Muscle layer of duodenum (tissue), 2 donors: ENCODE measurements around the gene NLGN1.
A peak's percentile ranks its signal among the peaks of the same experiment; 100 is the strongest.
"Not testable (repeated sequence)": the region's sequence is repeated elsewhere in the genome, so short reads cannot be mapped to it uniquely, and the experiment has no call there.

Source experiments
- H3K27ac ChIP-seq: one replicate; pipeline ENCODE4 v1.7.0; 2013; ENCODE audit warnings: mild to moderate bottlenecking, low read length
- H3K27me3 ChIP-seq: one replicate; pipeline ENCODE4 v1.7.0; 2013; ENCODE audit warnings: low read depth, mild to moderate bottlenecking, control low read depth, low read length
- H3K36me3 ChIP-seq, 2 donors: one replicate each; pipeline ENCODE4 v1.7.0; 2013; ENCODE audit warnings: low read length in 2 of 2, control low read depth in 1 of 2, mild to moderate bottlenecking in 1 of 2; ENCODE audit not compliant: insufficient read depth in 2 of 2, control insufficient read depth in 1 of 2
- H3K4me1 ChIP-seq, 2 donors: one replicate each; pipeline ENCODE4 v1.7.0; 2013; ENCODE audit warnings: low read length in 2 of 2, mild to moderate bottlenecking in 2 of 2, control low read depth in 1 of 2, moderate library complexity in 1 of 2; ENCODE audit not compliant: insufficient read depth in 2 of 2, control insufficient read depth in 1 of 2
- H3K4me3 ChIP-seq, 2 donors: one replicate each; pipeline ENCODE4 v1.7.0; 2013; ENCODE audit warnings: low read length in 2 of 2, low read depth in 1 of 2, mild to moderate bottlenecking in 1 of 2
- H3K9me3 ChIP-seq, 2 donors: one replicate each; pipeline ENCODE4 v1.7.0; 2013; ENCODE audit warnings: low read length in 2 of 2, control low read depth in 1 of 2, mild to moderate bottlenecking in 1 of 2; ENCODE audit not compliant: control insufficient read depth in 1 of 2
- donor health status: healthy.

NLGN1 gene

GRCh38 chr3:173567997-173568396, 170.5 kb downstream of the NLGN1 start:
- H3K36me3 ChIP-seq = no peaks in the 10 kb centered on the region
- no peaks in the 10 kb centered on the region for H3K4me1 ChIP-seq
- H3K4me3 ChIP-seq = no peak overlapping the region
- H3K9me3 ChIP-seq = no peaks in the 10 kb centered on the region
- no peaks in the 10 kb centered on the region for H3K27me3 ChIP-seq
- no peak overlapping the region for H3K27ac ChIP-seq

DNA sequence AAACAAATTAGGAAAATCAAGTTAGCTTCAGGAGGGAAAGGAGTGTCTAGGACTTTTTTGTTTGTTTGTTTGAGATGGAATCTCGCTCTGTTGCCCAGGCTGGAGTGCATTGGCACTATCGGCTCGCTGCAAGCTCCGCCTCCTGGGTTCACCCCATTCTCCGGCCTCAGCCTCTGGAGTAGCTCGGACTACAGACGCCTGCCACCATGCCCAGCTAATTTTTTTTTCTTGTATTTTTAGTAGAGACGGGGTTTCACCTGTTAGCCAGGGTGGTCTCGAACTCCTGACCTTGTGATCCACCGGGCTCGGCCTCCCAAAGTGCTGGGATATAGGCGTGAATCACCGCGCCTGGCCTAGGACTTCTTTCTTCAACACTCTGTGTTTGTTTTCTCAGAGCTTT, 171.1 kb downstream of the NLGN1 start:
- Histone ChIP-seq H3K27ac (no peak overlapping the region), H3K36me3 (no peaks in the 10 kb centered on the region), H3K27me3 (no peaks in the 10 kb centered on the region), H3K4me3 (no peak overlapping the region), H3K9me3 (no peaks in the 10 kb centered on the region), H3K4me1 (no peaks in the 10 kb centered on the region)

- no peak overlapping the region for H3K4me3 ChIP-seq
- H3K27ac ChIP-seq = no peak overlapping the region
- no peaks in the 10 kb centered on the region for H3K27me3 ChIP-seq
- no peaks in the 10 kb centered on the region for H3K9me3 ChIP-seq
- no peaks in the 10 kb centered on the region for H3K36me3 ChIP-seq
- H3K4me1 ChIP-seq = no peaks in the 10 kb centered on the region
These were observed 186.0 kb downstream of the NLGN1 start for GRCh38 chr3:173583496-173583895.

DNA sequence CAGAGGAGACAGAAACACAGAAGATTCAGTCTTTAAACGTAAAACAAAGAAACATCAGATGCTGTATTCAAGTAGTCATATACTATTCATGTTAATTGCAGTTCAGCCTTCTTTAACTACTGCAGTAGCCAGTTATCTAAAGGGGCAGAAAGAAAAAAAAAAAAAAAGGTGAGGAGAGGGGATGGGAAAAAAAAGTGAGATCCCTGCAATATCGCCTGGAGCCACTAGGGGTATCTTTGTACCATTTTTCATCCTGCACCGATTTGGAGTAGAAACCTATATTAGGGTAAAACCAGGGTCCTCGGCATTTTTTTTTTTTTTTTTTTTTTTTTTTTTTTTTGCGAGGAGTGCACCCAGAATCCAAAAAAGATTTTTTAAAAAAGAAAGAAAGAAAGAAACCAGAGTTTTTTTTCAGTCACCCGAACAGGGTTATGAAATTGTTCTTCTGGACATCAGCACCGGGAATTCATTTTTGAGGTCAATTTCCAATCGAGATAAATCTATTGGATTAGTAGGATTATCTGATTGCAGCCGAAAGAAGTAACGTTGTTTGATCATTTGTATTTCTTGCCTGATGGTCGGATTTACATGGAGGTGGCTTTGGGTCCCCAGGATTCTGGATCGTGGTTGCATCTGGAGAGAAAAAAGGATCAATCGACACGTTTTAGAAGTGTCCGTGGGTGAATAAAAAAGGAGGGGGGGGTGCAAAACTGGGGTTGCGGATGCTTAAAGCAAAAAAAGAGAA, 186.7 kb downstream of the NLGN1 start:
- Histone ChIP-seq H3K27ac (no peak overlapping the region), H3K36me3 (no peaks in the 10 kb centered on the region), H3K9me3 (no peaks in the 10 kb centered on the region), H3K4me3 (peak overlapping the region; percentile 68 to 77), H3K27me3 (no peaks in the 10 kb centered on the region), H3K4me1 (no peaks in the 10 kb centered on the region)

- Histone ChIP-seq H3K9me3 (no peaks in the 10 kb centered on the region), H3K4me1 (no peaks in the 10 kb centered on the region), H3K27me3 (no peaks in the 10 kb centered on the region), H3K27ac (no peak overlapping the region), H3K4me3 (peak overlapping the region; percentile 68 to 77), H3K36me3 (no peaks in the 10 kb centered on the region)
These were observed 187.6 kb downstream of the NLGN1 start for GRCh38 chr3:173584838-173585831.

DNA sequence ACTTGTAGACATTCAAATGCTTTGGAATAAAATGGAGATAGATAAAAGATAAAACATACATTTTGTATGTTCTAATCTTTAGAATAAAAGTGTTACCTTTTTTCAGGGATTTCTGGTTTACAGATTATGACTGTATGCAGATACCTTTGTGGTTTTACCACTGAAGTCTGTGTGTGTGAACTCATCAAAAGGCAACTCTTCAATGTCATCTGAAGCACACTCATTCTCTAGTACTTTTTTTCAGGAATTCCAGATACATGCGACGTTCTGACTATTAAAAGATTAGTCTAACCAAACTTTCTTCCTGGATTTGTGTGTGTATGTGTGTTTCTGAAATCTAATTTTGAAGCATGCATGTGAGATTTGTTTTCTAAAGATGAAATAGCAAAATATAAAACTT, 188.6 kb downstream of the NLGN1 start:
- Histone ChIP-seq H3K27ac (no peak overlapping the region), H3K4me3 (no peak overlapping the region), H3K36me3 (no peaks in the 10 kb centered on the region), H3K9me3 (no peaks in the 10 kb centered on the region), H3K4me1 (no peaks in the 10 kb centered on the region), H3K27me3 (no peaks in the 10 kb centered on the region)

- Histone ChIP-seq H3K9me3 (no peaks in the 10 kb centered on the region), H3K4me1 (no peaks in the 10 kb centered on the region), H3K4me3 (no peak overlapping the region), H3K27me3 (no peaks in the 10 kb centered on the region), H3K36me3 (no peaks in the 10 kb centered on the region), H3K27ac (no peak overlapping the region)
These were observed 189.5 kb downstream of the NLGN1 start for GRCh38 chr3:173587055-173587454.

DNA sequence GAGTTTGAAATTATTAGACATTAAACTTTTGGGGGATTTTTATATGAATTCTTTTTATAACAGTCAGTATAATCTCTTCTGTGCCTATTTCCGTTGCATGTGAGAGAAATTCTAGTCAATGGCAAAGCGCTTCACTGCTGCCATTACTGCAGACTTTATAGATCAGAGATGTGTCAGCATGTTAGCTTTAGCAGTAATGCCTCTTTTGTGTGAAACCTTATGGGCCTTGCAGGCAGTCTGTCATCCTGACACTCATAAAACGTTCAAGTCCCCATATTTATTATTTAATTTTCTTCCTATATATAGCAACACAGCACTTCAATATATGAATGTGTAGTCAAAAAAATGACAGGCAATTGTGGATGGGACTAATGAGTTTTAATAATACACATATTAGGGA, 191.0 kb downstream of the NLGN1 start:
- H3K4me1 ChIP-seq = no peaks in the 10 kb centered on the region
- no peak overlapping the region for H3K27ac ChIP-seq
- no peaks in the 10 kb centered on the region for H3K9me3 ChIP-seq
- no peaks in the 10 kb centered on the region for H3K36me3 ChIP-seq
- H3K27me3 ChIP-seq = no peaks in the 10 kb centered on the region
- H3K4me3 ChIP-seq = no peak overlapping the region

- no peak overlapping the region for H3K27ac ChIP-seq
- no peaks in the 10 kb centered on the region for H3K4me1 ChIP-seq
- H3K27me3 ChIP-seq = no peaks in the 10 kb centered on the region
- H3K9me3 ChIP-seq = no peaks in the 10 kb centered on the region
- no peak overlapping the region for H3K4me3 ChIP-seq
- no peaks in the 10 kb centered on the region for H3K36me3 ChIP-seq
These were observed 191.6 kb downstream of the NLGN1 start for GRCh38 chr3:173589116-173589515.

- Histone ChIP-seq H3K4me3 (no peak overlapping the region), H3K4me1 (no peaks in the 10 kb centered on the region), H3K9me3 (no peaks in the 10 kb centered on the region), H3K27ac (no peak overlapping the region), H3K36me3 (no peaks in the 10 kb centered on the region), H3K27me3 (no peaks in the 10 kb centered on the region)
These were observed 193.9 kb downstream of the NLGN1 start for GRCh38 chr3:173591401-173591800.

- not testable (repeated sequence) for H3K36me3 ChIP-seq, H3K27me3 ChIP-seq, H3K4me1 ChIP-seq, H3K9me3 ChIP-seq, H3K27ac ChIP-seq, H3K4me3 ChIP-seq
These were observed 197.3 kb downstream of the NLGN1 start for GRCh38 chr3:173594881-173595280.
